Hepatocyte (in vitro differentiated cells): ENCODE data around the gene ANKRD44.

Experiments used
- EZH2 ChIP-seq: fragments of 200-600 bp; sonication (generic); IDR thresholded peaks from 2 replicates; pipeline ENCODE4 v1.6.1; 2016; ENCODE audit warnings: antibody characterized with exemption, mild to moderate bottlenecking, borderline replicate concordance
- TF ChIP-seq, protein P1 (sequence below): fragments of 200-600 bp; sonication (generic); IDR thresholded peaks from 2 replicates; pipeline ENCODE4 v1.5.1; 2016; ENCODE audit warnings: antibody characterized with exemption, mild to moderate bottlenecking; ENCODE audit not compliant: poor library complexity

DNA sequence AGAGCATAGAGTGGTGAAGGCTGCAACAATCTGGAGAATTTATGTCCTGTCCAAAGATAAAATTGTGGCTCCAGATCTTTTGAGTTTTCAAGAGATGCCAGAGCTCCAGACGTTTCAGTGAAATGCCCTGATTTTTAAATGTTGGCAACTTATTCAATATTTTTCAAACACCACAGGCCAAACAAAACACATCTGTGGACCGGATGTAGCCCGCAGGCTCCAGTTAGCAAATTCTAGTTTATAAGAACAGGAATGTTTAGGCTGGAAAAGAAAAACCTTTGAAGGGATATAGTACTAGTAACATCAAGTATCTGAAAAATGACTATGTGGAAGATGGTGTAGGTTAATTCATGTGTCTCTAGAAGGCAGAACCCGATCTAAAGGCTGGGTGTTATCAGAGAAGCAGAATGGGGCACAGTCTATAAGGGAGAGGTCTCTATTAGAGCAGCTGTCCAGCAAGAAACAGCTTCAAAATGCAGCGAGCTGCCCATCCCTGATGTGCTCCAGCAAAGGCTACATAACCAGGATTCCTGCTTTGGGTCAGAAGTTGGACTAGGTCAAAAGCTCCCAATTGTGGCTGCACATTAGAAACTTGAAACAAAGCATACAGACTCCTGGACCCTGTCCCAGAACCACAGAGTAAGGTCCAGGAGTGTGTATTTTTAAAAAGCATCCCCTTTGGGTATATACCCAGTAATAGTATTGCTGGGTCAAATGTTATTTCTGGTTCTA lies 105.9 kb downstream of the ANKRD44 start:
- TF ChIP-seq, protein P1, sequence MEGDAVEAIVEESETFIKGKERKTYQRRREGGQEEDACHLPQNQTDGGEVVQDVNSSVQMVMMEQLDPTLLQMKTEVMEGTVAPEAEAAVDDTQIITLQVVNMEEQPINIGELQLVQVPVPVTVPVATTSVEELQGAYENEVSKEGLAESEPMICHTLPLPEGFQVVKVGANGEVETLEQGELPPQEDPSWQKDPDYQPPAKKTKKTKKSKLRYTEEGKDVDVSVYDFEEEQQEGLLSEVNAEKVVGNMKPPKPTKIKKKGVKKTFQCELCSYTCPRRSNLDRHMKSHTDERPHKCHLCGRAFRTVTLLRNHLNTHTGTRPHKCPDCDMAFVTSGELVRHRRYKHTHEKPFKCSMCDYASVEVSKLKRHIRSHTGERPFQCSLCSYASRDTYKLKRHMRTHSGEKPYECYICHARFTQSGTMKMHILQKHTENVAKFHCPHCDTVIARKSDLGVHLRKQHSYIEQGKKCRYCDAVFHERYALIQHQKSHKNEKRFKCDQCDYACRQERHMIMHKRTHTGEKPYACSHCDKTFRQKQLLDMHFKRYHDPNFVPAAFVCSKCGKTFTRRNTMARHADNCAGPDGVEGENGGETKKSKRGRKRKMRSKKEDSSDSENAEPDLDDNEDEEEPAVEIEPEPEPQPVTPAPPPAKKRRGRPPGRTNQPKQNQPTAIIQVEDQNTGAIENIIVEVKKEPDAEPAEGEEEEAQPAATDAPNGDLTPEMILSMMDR = no peak
- no peak for TF ChIP-seq EZH2
